ENCODE data around the gene MROH8.

Gene MROH8

GRCh38 chr20:37198932-37199660 is 19.7 kb upstream of the MROH8 start:
- DNase-seq (ENCODE audit: low read depth in 2 of 2) = no peak

DNA sequence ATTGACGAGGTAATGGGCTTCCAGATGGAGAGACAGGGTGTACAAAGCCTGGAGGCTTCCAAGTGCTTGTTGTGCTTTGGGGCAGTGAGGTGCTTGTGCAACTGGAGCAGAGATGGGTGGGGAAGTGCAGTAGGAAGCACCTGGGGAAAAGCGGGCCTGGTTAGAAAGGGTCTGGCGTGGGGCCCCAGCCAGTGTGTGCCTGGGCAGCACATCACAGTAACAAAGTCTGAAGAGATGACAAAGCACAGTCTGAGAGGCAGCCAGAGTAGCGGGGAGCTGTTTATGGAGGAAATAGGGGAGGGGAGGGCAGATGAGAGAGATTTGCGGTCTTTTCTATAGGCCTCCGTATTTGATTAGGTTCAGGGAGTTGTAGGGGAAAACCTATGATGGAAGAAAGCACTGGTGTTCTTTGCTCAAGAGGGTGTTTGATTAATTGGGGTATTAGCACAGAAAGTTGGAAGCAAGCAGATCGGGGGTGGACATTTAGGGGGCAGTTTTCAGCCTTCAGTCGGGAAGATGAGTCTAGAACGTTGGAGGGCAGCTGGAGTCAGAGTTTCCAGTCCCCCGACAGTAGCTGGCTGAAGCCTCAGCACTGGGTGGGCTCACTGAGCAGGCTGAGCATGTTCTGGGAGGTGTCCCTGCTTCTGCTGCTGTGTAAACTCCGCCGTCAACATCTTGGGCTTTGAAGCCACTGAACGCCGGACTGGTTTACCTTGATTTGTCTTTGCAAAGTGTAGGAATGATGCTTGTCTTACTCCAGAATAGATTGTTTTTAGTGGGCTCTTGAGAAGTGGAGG is 15.5 kb upstream of the MROH8 start:
- DNase-seq (ENCODE audit: low read depth in 2 of 2) = no peak

DNA sequence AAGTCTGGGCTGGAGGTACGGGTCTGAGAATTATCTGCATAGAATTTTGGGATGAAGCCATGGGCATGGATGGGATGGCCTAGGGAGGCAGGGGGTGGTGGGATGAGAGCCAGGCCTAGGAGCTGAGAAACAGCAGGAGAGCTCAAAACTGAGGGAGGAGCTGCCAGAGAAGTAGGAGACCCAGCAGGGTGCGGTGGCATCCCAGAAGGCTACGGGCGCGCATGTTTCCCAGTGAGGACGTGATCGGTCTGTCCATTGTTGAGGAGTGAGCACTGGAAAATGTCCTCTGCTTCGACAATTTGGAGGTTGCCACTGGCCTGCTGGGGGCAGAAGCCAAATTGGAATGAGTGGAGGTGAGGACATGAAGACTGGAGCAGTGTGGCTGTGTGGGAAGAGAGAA is 14.5 kb upstream of the MROH8 start:
- DNase-seq (ENCODE audit: low read depth in 2 of 2) = no peak

DNA sequence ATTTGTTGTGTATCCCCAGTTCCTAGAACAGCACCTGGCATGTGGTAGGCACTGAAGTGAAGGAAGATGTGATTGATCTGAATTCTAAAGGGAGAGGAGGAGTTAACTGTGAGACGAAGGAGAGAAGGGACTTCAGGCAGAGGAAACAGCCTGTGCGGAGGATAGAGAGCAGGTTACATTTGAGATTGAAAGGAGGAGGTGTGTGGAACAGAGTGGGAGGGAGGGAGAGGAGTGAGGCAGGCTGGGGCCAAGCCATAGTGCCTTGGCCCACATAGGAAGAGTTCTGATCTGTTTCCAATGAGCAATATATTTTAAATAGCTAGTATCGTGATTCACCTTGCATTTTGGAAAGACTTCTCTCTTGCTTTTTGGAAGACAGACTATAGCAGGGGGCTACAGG is 13.9 kb upstream of the MROH8 start:
- DNase-seq (ENCODE audit: low read depth in 2 of 2) = no peak

DNA sequence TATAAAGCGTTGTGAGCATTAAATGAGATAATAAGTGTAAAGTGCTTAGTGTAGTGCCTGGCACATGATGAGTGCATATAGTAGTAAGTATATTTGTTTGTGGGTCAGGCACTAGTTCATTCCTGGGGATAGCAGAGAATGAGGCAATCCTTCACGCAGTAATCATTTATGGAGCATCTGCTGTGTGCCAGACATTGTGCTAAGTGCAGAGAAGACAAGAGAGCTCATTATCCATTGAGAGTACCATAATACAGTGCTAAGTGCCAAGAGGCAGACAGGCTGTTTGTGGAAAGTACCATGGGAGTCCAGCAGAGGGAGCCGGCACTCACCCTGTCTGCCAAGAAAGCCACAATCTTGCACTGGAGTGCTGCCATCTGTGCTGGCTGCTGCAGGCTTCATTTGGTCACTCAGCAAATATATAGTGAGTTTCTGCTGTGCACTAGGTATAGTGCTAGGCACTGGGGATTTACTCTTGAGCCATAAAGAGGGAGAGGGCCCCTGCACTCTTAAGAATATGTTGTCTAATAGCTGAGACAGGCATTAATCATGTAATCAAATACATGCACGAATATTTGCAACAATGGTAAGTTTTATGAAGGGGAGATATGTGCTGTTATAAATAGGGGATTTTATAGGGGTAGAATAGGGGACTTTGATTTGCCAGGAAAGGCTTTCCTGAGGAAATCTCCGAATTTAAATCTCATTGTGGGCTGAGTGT is 12.9 kb upstream of the MROH8 start:
- DNase-seq (ENCODE audit: low read depth in 2 of 2) = peak; percentile 69 to 70

GRCh38 chr20:37190354-37191112 is 11.2 kb upstream of the MROH8 start:
- no peak for DNase-seq (ENCODE audit: low read depth in 2 of 2)

DNA sequence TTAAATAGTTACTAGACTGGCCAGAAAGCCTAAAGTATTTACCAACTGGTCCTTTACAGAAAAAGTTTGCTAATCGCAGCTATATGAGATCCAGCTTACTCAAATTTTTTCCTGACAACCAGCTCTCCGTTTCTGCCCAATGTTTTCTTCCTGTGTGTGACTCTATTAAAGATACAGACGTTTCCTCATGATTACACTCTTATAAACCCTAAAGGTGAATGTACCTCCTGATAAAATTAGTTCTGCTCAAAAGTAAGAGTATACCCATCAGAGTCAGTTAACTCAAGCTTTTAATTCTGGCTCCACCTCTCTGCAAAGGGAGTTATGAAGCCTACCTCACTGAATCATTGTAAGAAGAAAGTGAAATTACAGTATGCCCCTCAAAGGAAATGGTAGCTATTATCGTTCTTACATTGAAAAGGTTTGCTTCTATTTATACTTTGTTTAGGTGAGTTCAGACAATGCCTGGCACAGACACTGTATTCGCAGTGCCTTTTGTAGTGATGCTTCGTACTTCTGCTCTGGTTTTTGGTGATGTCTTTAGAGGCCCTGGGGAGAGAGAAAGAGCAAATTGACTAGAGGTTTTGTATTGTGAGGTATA is 10.2 kb upstream of the MROH8 start:
- DNase-seq (ENCODE audit: low read depth in 2 of 2) = no peak

DNA sequence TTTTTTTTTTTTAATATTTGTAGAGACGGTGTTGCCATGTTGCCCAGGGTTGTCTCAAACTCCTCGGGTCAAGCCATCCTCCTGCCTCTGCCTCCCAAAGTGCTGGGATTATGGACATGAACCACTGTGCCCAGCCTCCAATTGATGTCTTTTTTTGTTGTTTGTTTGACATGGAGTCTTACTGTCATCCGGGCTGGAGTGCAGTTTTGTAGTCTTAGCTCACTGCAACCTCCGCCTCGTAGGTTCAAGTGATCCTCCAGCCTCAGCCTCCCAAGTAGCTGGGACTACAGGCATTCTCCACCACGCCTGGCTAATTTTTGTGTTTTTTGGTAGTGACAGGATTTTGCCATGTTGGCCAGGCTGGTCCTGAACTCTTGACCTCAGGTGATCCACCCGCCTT is 9.4 kb upstream of the MROH8 start:
- no peak for DNase-seq (ENCODE audit: low read depth in 2 of 2)

- no peak for DNase-seq (ENCODE audit: low read depth in 2 of 2)
Observed at GRCh38 chr20:37185686-37186085, 6.3 kb upstream of the MROH8 start.

DNA sequence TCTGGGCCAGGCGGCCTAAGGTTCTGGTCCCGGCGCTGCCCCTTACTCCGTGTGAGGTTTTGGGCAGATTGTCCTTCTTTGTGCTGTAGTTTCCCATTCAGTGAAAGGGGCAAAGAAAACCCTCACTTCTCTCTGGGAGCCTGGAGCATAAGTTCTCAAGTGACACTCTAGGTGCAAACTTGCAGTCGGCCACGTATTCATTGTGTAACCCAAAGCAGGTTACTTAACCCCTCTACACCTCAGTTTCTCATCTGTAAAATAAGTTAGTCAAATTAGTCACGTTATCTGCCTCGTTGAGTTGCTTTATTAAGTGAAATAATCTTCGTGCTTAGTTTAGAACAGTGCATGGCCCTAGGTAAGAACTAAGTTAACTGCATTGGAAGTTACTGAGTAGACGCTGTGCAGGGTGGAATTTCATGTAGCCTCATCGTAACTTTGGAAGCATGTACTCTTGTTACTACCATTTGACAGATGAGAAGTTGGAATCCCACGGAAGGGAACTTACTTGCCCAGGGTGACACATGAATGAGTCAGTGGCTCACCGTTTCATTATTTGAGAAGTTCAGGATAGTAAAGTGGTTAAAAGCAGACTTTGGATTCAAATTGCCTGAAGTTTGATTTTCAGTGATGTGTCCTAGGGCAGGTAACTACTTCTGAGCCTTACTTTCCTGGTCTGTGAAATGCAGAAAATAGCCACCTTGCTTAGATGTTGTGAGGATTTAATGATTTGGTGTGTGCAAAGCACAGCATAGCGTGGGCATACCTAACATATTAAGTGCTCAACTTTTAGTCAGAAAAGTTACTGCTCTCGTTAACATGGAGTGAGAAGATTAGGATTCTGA is 556 bp upstream of the MROH8 start:
- DNase-seq (ENCODE audit: low read depth in 2 of 2) = no peak

DNA sequence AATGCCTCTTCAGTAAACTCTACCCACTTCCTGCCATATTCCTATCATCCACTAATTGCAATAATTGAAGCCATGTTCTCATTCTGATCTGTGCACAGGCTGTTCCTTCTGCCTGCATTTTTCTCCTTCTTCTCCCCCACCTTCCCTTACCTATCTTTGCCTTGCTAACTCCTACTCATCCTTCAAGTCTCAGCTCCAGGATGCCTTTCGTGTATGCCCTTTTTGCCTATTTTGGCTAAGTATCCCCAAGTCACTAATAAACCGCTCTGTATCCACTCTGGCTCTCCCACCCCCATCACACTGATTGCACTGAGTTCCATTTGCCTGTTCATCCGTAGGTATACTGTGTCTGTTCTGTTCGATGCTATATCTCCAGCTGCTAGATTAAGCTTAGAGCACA is 6.5 kb downstream of the MROH8 start:
- no peak for DNase-seq (ENCODE audit: low read depth in 2 of 2)

DNA sequence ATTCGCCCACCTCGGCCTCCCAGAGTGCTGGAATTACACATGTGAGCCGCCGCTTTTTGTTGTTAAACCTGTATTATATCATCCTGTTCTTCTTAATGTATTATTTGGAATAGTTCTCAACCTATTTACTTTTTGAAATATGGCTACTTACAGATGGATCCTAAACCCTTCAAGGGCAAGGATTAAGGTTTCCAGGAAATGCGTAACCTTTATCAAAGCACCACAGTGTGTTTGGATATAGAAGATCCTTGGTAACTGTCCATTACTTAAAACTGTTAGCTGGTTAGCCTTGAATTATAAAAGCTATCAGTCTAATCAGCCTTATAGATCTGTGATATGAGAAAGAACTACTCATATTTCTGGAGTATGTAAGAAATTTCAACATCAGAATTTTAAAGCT is 12.5 kb downstream of the MROH8 start:
- no peak for DNase-seq (ENCODE audit: low read depth in 2 of 2)

DNA sequence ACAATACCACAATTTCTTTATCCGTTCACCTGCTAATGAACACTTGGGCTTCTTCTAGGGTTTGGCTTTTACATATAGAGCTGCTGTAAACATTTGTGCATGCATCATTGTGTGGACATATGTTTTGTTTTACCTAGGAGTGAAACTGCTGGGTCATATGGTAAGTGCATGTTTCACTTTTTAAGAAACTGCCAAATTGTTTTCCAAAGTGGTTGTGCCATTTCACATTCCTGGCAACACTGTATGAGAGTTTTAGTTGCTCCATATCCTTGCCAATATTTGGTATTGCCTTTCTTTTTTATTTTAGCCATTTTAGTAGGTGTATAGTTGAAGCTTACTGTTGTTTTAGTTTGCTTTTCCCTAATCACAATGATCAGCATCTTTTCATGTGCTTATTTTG is 14.3 kb downstream of the MROH8 start:
- no peak for DNase-seq (ENCODE audit: low read depth in 2 of 2)

DNA sequence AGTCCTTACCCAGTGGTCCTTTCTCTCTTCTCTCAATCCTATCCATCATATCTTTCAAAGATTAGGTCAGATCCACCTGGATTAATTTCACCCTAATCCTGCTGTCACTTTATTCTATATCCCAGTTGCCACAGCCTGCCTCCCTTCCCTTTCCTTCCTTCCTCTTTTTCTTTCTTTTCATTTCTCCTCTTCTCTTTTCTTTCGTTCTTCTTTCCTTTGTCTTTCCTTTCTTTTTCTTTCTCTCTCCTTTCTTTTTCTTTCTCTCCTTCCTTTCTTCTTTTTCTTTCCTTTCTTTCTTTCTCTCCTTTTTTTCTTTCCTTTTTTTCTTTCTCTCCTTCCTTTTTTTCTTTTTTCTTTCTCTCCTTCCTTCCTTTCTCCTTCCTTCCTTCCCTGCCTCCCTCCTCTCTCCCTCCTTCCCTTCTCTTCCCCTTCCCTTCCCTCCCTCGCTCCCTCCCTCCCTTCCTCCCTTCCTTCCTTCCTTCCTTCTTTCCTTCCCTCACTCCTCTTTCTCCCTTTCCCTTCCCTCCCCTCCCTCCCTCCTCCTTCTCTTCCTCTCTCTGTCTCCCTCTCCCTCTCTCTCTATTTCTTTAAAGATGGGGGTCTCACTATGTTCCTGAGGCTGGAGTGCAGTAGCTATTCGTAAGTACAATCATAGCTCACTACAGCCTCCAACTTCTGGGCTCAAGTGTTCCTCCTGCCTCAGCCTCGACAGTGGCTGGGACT is 15.4 kb downstream of the MROH8 start:
- DNase-seq (ENCODE audit: low read depth in 2 of 2) = no peak

DNA sequence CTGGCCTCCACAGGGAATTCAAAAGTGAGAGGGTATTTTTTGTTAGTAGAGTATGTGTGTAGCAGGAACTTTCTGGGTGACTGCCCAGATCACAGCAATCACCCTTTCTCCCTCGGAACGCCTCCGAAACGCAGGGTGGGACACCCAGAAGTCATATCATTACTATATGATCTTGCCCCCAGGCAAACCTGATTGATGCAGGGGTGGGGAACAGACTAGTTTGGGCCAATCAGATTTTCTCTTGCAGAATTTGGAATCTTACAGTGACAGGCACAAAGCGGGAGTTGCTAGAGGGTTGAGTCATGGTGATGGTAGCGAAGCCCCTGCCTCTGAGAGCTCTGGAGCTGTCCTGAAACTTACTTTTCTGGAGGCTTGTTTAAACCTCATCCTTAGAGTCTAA is 16.7 kb downstream of the MROH8 start:
- DNase-seq (ENCODE audit: low read depth in 2 of 2) = no peak

DNA sequence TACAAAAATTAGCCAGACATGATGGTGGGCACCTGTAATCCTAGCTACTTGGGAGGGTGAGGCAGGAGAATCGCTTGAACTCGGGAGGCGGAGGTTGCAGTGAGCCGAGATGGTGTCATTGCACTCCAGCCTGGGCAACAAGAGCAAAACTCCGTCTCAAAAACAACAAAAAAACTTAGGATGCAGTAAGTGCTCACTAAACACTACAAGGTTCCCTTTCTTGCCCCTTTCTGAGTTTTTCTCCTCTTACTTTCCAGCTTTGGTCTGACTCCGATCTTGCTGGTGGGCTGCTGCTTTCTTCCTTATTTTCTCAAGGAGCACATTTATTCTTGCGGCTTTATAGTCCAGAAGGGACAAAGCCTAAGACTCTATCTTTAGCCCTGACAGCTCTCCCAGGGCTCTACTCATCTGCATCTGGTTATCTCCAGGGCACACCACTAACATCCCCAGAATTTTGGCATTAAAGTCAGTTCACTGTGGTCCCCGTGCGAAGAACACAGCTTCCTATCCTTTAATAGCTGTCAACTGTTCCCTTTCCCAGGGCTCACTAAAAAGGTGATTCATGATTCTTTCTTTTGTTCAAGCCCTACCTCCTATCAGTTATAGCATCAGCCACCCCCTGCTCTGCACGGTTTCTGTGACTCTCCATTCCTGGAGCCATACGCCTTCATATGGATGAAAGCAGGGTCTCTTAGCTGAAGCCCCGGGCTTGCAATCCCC is 17.4 kb downstream of the MROH8 start:
- no peak for DNase-seq (ENCODE audit: low read depth in 2 of 2)

- no peak for DNase-seq (ENCODE audit: low read depth in 2 of 2)
Observed at GRCh38 chr20:37160683-37161082, 18.7 kb downstream of the MROH8 start.

GRCh38 chr20:37158248-37158647 is 21.1 kb downstream of the MROH8 start:
- no peak for DNase-seq (ENCODE audit: low read depth in 2 of 2)

DNA sequence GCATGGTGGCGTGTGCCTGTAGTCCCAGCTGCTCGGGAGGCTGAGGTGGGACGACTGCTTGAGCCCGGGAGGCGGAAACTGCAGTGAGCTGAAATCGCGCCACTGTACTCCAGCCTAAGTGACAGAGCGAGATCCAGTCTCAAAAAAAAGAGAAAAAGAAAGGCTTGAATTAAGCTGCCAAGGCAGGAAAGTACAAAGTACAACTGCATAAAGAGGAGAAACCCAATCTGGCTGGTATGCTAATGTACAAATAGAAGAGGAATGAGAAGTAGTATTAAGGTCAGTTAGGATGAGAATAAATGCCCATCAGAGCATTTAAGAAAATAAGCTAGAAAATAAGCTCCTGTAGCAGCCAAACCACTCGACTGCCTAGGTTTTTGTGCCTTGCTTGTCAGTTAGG is 23.4 kb downstream of the MROH8 start:
- DNase-seq (ENCODE audit: low read depth in 2 of 2) = no peak

Data from fibroblast of skin of left quadriceps (primary cell).